Epithelial cell of proximal tubule (primary cell): ENCODE data around the gene AKAP13. TPM values are rescaled to one million over a fixed set of nuclear protein-coding genes. Genes with fewer than 3 reads are reported as not detected.
"Not testable (repeated sequence)": the region's sequence is repeated elsewhere in the genome, so short reads cannot be mapped to it uniquely, and the experiment has no call there.

ENCODE experiments used
- DNase-seq: peaks from one replicate; pipeline ENCODE4 v3.0.0-alpha.2; 2011; ENCODE audit warnings: low read depth
- H3K4me3 ChIP-seq: 2 replicates; pipeline ENCODE4 v1.5.1; 2011; ENCODE audit warnings: low read depth, mild to moderate bottlenecking, low read length
- total RNA-seq: library from RNA; depleted of rRNA; stranded (reverse); fragments of >200 nt; gene quantifications from 2 replicates; pipeline ENCODE4 v1.2.3, GENCODE V29; 2015
- TF ChIP-seq, protein P1 (sequence below): conservative IDR thresholded peaks from 2 replicates; pipeline ENCODE4 v1.5.1; 2012; ENCODE audit warnings: low read depth, mild to moderate bottlenecking, low read length

The AKAP13 gene
- total RNA-seq, 1 donor from 2014 or later: 40.9 TPM

DNA sequence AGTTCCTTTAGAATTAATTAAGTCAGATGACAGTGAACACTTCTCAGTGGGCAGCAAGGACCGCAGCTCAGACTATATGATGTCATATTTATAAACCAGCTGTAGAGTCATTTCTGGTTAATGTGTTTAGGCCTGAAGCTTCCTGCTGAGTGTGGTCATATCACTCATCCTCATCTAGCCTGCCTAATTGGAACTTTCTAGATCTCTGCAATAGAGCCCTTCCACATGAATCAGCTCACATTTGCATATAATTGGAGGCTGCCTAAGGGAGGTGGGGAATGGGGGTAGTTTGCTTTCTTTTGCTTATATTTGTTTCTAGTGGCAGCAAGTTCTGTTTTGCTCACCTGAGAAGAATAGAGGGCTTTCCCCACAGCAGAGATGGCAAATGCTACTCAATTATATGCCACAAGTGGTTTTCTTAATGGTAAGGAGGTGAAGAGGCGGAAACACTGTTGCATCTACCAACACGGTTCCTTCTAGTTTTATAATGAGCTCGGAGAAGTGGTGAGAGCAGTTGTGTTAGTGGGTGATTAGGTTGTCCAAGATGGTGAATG lies 266.2 kb downstream of the AKAP13 start:
- TF ChIP-seq, protein P1, sequence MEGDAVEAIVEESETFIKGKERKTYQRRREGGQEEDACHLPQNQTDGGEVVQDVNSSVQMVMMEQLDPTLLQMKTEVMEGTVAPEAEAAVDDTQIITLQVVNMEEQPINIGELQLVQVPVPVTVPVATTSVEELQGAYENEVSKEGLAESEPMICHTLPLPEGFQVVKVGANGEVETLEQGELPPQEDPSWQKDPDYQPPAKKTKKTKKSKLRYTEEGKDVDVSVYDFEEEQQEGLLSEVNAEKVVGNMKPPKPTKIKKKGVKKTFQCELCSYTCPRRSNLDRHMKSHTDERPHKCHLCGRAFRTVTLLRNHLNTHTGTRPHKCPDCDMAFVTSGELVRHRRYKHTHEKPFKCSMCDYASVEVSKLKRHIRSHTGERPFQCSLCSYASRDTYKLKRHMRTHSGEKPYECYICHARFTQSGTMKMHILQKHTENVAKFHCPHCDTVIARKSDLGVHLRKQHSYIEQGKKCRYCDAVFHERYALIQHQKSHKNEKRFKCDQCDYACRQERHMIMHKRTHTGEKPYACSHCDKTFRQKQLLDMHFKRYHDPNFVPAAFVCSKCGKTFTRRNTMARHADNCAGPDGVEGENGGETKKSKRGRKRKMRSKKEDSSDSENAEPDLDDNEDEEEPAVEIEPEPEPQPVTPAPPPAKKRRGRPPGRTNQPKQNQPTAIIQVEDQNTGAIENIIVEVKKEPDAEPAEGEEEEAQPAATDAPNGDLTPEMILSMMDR: no peak
- DNase-seq: peak; percentile 74
- H3K4me3 ChIP-seq: no peak overlapping the region

DNA sequence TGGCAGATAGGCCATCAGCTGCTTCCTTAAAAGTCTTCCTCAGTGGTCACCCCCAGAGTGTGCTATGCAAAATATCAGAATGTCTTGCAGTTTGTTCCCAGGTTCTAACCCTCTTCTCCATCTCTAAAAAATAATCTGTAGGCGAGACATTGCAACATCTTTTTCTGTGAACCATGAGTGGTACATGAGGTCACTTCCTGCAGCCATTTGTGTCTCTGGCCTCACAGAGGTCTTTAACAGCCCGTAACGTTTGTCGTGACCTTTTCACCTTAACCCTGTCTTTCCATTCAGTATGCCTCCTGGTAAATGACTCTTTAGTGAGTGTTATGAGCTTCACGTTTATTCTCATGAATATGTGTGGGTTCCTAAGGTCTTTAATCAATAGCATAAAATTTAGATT lies 269.0 kb downstream of the AKAP13 start:
- H3K4me3 ChIP-seq: no peak overlapping the region
- TF ChIP-seq, protein P1: no peak
- peak; percentile 52 for DNase-seq

GRCh38 chr15:85651548-85651947 lies 271.1 kb downstream of the AKAP13 start:
- TF ChIP-seq, protein P1: no peak
- H3K4me3 ChIP-seq: no peak overlapping the region
- DNase-seq: no peak

DNA sequence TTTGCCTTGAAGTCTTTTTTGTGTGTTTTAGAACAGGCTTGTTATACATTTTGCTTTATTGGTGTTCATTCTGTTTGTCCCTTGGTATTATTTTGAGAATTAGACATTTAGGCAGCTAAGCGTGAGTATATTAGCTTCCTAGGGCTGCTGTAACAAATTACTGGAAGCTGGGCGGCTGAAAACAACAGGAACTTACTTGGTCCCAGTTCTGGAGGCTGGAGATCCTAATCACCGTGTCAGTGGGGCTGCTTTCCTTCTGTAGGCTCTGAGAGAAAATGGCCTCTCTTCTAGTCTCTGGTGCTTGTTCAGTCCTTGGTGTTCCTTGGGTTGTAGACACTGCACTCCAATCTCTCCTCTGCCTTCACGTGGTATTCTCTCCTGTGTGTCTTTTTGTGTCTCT lies 272.1 kb downstream of the AKAP13 start:
- DNase-seq: no peak
- TF ChIP-seq, protein P1: no peak
- no peak overlapping the region for H3K4me3 ChIP-seq

DNA sequence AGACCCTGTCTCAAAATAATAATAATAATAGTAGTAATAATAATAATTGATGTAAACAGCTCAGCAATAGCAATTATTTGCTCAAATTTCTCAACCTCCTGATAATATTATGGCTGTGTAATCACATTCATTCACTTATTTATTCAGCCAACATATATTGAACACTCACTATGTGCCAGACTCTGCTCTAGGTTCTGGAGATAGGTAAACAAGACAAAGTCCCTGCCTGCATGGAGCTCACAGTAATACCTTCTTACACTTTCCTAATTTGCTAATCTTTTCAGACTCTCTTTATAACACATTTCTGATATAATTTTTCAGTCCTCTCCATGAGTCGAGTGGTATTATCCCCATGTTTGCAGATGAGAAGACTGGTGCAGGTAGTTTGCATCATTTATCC lies 276.7 kb downstream of the AKAP13 start:
- TF ChIP-seq, protein P1: no peak
- DNase-seq: no peak
- no peak overlapping the region for H3K4me3 ChIP-seq

- H3K4me3 ChIP-seq: no peak overlapping the region
- DNase-seq: no peak
- TF ChIP-seq, protein P1: no peak
These were observed 278.4 kb downstream of the AKAP13 start for GRCh38 chr15:85658816-85659215.

GRCh38 chr15:85661859-85662258 lies 281.5 kb downstream of the AKAP13 start:
- H3K4me3 ChIP-seq: no peak overlapping the region
- no peak for DNase-seq
- TF ChIP-seq, protein P1: no peak

DNA sequence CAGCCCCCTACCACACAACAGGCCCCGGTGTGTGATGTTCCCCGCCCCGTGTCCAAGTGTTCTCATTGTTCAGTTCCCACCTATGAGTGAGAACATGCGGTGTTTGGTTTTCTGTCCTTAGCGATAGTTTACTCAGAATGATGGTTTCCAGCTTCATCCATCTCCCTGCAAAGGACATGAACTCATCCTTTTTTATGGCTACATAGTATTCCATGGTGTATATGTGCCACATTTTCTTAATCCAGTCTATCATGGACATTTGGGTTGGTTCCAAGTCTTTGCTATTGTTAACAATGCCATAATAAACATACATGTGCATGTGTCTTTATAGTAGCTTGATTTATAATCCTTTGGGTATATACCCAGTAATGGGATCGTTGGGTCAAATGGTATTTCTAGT lies 285.3 kb downstream of the AKAP13 start:
- DNase-seq, H3K4me3 ChIP-seq: not testable (repeated sequence)
